GM12874 (cell line): ENCODE data around the gene KMT5B.

ENCODE experiments used
- CTCF ChIP-seq: IDR thresholded peaks from 2 replicates; pipeline ENCODE4 v1.5.1; 2011; ENCODE audit warnings: low read depth, mild to moderate bottlenecking, control low read depth, low read length, moderate library complexity; ENCODE audit not compliant: insufficient read depth

The KMT5B gene

GRCh38 chr11:68173926-68174325, 39.2 kb downstream of the KMT5B start:
- TF ChIP-seq CTCF = no peak

GRCh38 chr11:68169442-68169841, 43.7 kb downstream of the KMT5B start:
- no peak for TF ChIP-seq CTCF

- no peak for TF ChIP-seq CTCF
Observed at GRCh38 chr11:68168694-68169093, 44.4 kb downstream of the KMT5B start.

GRCh38 chr11:68167474-68167873, 45.6 kb downstream of the KMT5B start:
- TF ChIP-seq CTCF = no peak

GRCh38 chr11:68166969-68167368, 46.1 kb downstream of the KMT5B start:
- TF ChIP-seq CTCF = no peak

- no peak for TF ChIP-seq CTCF
Observed at GRCh38 chr11:68165601-68166000, 47.5 kb downstream of the KMT5B start.

GRCh38 chr11:68164437-68164836, 48.7 kb downstream of the KMT5B start:
- TF ChIP-seq CTCF = no peak

GRCh38 chr11:68163691-68164090, 49.4 kb downstream of the KMT5B start:
- TF ChIP-seq CTCF = no peak
